Activated CD4-positive, alpha-beta T cell treated with anti-CD3 and anti-CD28 coated beads for 48 hours (primary cell): Measurements from ENCODE around the gene CCNL2.
"Not testable (repeated sequence)": the region's sequence is repeated elsewhere in the genome, so short reads cannot be mapped to it uniquely, and the experiment has no call there.

Source experiments
- DNase-seq: peaks from one replicate; pipeline ENCODE4 v3.0.0-alpha.2; 2020

Gene CCNL2

GRCh38 chr1:1399187-1399871, at the start of gene CCNL2:
CCNL2 (minus strand) TSS chr1:1399335; CDS start chr1:1399306, 29 bp downstream.
- DNase-seq = peak; percentile 100

- DNase-seq = not testable (repeated sequence)
Measured at GRCh38 chr1:1446631-1447030, 47.5 kb upstream of the CCNL2 start.

GRCh38 chr1:1442069-1442770, 43.1 kb upstream of the CCNL2 start:
- no peak for DNase-seq

- peak; percentile 76 for DNase-seq
Measured at GRCh38 chr1:1441002-1441888, 42.1 kb upstream of the CCNL2 start.

DNA sequence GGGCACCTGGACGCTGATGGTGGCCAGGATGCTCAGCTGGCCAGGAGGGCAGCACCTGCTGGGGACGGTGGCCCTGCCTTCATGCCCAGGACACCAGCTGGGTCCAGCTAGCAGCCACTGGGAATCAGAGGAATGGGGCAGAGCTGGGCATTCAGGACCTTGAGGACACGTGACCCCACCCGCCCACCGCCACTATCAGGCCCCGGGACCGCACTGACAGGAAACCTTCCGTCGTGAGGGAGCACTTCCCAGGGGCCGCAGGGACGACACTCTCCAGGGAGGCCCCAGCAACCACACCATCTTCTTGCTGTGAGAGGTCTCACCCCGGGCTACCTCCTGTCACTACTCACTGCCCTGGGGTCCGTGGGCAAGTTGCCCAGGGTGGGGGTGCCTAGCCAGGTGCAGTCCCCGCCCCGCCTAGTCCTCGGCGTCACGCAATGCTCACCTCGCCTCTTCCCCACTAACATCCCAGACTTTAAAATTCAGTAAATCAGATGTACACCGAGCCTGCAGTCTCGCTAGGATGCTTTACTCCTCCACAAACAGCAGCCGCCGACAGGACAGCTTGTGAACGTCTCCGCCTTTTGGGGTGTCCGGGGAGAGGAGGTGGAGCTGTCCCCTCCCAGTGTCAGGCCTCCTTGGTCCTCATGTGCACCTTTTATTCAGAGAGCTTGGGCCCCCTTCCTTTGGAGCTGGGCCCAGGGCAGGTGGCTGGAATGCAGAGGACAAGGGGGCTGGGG, 41.3 kb upstream of the CCNL2 start:
- DNase-seq = no peak

DNA sequence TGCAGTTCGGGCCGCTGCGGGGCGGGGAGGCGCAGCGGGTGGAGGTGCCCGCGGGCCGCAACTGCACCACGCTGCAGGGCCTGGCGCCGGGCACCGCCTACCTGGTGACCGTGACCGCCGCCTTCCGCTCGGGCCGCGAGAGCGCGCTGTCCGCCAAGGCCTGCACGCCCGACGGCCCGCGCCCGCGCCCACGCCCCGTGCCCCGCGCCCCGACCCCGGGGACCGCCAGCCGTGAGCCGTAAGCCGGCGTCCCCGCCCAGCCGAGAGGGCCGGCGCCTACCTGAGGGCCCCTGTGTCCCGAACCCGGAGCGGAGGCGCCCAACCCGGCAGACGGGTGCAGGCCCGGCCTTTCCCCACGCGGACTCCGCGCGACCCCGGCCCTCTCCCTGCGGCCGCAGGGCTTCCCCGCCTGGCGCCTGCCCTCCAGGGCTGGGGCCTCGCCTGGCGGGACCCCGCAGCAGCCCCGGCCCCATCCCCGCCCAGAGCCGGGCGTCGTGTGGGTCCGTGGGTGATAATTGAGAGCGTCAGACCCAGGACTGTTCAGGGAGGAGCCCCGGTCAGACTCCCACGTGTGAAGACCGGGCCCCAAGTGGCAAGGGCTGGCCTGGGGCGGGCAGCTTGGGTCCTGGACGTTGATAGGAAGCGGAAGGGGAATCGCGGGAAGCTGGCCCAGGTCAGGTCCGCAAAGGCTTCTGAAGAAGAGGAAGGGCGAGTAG, 40.6 kb upstream of the CCNL2 start:
- no peak for DNase-seq

DNA sequence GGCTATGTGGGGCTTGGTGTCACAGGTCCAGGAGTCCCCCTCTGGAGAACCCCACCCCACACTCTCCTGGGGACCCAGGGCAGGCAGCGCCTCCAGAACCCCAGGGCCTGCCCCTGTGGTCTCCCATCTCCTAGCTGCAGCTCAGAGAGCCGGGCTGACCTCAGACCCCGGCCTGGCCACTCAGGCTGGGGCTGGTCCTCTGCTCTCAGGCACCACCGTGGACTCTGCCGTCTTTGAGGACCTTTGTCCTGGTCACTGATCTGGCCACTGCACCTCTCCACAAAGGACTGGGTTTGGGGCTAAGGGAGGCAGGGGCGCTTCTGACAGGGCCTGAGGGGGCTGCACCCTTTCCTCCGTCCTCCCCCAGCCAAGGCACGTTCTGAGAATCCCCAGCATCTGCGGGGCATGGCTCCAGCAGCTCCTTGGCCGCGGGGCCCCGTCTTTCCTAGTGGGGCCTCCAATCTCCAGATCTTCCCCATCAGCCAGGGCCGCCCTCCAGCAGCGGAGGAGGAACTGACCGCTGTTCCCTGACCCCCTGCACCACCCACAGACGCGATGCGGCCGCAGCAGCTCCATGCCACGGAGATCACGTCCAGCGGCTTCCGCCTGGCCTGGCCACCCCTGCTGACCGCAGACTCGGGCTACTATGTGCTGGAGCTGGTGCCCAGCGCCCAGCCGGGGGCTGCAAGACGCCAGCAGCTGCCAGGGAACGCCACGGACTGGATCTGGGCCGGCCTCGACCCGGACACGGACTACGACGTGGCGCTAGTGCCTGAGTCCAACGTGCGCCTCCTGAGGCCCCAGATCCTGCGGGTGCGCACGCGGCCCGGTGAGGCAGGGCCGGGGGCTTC, 39.6 kb upstream of the CCNL2 start:
- DNase-seq = no peak

DNA sequence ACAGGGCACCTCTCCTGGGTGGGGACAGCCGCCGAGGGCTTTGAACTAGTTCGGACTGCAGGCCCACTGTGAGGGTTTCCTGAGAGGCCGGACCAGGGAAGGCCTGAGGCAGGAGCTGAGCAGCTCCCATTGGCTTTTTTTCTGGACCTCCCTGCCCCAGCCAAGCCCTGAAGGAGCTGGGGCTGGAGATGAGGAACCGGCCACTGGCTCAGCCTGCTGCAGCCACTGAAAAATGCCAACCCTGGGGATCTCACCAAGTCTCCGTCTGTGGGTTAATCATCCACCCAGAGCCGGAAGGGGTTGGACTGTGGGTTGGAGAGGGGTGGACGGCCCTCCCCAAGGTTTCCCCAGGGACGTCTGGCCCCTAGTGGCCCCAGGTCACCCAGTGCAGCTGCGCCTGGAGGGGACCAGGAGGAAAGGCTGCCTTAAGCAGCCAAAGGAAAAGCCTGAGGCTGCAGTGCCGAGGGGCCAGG, 38.8 kb upstream of the CCNL2 start:
- DNase-seq = no peak

DNA sequence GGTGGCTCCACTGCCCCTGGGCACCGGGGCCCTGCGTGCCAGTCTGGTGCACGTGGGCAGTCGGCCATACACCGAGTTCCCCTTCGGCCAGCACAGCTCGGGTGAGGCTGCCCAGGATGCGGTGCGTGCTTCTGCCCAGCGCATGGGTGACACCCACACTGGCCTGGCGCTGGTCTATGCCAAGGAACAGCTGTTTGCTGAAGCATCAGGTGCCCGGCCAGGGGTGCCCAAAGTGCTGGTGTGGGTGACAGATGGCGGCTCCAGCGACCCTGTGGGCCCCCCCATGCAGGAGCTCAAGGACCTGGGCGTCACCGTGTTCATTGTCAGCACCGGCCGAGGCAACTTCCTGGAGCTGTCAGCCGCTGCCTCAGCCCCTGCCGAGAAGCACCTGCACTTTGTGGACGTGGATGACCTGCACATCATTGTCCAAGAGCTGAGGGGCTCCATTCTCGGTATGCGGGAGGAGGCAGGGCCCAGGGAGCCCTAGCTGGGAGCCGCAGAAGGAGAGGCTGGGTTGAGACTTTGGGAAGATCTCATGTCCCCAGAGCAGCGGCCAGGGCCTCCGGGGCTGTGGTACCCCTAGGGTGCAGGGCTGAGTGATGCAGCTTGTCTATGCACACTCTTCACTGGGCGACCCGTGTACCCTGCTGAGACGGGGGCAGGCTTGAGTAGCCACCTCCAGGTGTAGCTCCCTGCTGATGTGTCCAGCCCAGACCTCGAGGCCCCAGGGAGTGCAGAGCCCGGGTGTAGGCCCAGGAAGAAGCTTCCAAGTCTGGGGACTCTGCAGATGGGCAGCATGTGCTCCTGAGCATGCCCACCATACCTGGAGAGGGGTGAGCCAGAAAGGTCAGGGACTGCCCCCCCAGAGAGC, 38.1 kb upstream of the CCNL2 start:
- no peak for DNase-seq

DNA sequence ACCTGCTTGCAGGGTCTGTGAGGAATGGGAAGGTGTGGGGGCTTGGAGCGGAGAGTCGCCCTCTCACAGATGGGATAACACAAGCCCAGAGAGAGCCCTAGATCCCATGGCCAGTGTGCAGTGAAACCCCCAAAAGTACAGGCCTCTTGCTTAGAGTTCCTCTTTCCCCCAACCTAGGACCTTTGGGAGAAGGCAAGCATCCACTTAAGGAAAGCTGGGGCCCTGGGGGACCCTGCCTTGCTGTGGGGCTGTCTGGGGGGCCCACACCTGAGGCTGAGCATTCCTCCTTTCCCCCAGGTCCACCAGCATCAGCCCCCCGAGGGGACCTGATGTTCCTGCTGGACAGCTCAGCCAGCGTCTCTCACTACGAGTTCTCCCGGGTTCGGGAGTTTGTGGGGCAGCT, 37.5 kb upstream of the CCNL2 start:
- DNase-seq = no peak

DNA sequence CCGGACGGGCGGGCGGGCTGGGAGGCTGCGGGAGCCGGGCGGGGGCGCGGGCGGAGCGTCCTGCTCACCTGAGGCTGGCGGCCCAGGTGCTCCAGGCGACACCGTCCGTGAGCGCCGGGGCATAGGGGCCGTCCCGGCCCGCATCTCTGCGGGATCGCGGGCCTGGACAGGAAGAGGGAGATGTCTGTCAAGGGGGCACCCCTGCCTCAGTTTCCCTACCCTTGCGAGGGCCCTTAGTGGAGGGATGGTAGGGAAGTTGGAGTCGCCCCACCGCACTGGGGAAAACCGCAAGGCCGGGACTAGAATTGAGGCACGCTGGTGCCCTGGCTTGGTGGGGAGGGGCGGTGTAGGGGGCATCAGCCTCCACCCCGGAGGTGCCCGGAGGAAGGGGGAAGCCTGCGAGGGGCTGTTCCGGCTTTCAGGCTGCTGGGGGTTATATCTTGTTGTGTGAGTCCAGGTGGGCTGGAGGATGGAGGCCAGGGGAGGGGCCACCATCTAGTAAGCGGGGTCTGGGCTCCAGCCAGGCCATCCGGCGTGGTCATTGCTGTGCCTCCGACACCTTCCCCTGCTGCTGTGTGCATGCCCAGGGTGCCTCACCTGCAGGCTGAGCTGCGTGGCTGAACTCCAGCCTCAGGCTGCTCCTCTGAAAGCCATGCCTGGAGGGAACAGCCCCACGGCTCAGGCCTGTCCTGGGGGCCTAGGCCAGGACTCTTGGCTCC, 36.9 kb upstream of the CCNL2 start:
- no peak for DNase-seq

- peak; percentile 76 for DNase-seq
Measured at GRCh38 chr1:1435106-1435903, 36.2 kb upstream of the CCNL2 start, which contains the start of gene VWA1. VWA1 (plus strand) TSS chr1:1435690; CDS start chr1:1435749, 59 bp downstream.

DNA sequence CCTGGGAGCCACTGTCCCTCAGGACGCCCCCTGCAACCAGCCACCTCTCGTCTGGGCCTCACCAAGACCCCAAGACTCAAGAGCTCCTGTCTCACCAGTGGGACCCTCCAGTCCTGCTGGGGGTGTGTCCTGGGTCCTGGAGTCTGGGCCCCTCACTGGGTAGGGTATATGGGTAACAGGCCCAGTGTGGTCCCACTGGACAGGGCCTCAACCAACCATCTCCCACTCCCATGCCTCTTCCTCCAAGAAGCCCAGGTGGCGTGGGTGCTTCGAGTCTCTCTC, 35.6 kb upstream of the CCNL2 start:
- DNase-seq = no peak

DNA sequence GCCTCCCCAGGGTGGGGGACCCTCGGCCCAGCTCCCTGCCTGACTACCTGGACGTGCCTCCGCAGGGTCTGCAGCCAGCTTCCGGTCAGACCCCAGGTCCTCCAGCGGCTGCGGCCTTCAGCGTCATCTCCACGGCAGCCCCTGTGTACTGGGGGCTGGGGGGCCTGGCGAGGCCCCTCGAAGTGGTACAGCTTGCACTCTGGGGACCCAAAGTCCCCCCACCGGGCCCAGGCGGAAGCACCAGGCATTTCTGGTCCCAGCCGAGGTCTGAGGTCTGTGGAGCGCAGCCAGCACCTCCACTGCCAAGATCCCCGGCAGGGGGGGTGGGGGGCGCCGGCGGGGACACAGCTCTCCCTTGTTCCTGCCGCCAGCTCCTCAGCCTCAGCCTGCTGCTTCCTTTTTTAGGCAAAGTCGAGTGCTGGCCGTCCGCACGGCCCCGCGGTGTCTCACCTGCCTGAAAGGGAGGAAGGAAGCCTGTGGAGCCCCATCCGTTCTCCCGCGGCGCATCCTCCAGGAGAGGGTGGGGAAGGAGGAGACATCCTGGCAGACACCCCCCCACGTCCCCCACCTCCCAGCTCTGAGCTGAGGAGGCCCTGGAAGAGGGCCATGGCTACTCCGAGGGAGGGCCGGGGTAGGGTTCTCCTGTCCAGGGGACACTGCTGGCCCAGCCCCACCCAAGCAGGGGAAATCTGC, 35.1 kb upstream of the CCNL2 start:
- DNase-seq = peak; percentile 45

- DNase-seq = peak; percentile 81
Measured at GRCh38 chr1:1433804-1434130, 34.6 kb upstream of the CCNL2 start.

- DNase-seq = peak; percentile 30
Measured at GRCh38 chr1:1432951-1433803, 34.0 kb upstream of the CCNL2 start.
